Stimulated activated CD8-positive, alpha-beta memory T cell treated with anti-CD3 and anti-CD28 coated beads, Interleukin-15, amount 100 ng/mL, for 4 hours (primary cell): ENCODE data around the gene UNC5A.

Source experiments
- DNase-seq, 2 donors: peaks; one replicate each; pipeline ENCODE4 v3.0.0-alpha.2; 2020; ENCODE audit warnings: low read depth in 2 of 2

Gene UNC5A

DNA sequence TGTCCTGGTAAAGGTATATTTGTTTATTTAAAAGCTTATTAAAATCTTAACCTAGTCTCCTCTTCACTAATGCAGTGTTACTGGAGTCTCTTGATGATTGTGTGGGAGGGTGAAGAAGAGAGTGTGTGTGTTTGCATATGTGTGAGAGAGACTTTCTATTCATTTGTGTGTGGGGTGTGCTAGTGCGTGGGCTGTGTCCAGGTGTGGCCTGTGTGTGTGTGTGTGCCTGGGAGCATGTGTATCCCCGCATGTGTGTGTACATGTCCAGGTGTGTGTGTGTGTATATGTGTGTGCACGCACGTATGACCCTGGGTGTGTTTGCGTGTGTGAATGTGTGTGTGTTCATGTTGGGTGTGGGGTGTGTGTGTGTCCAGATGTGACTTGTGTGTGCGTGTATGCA lies 10.3 kb upstream of the UNC5A start:
- no peak for DNase-seq

DNA sequence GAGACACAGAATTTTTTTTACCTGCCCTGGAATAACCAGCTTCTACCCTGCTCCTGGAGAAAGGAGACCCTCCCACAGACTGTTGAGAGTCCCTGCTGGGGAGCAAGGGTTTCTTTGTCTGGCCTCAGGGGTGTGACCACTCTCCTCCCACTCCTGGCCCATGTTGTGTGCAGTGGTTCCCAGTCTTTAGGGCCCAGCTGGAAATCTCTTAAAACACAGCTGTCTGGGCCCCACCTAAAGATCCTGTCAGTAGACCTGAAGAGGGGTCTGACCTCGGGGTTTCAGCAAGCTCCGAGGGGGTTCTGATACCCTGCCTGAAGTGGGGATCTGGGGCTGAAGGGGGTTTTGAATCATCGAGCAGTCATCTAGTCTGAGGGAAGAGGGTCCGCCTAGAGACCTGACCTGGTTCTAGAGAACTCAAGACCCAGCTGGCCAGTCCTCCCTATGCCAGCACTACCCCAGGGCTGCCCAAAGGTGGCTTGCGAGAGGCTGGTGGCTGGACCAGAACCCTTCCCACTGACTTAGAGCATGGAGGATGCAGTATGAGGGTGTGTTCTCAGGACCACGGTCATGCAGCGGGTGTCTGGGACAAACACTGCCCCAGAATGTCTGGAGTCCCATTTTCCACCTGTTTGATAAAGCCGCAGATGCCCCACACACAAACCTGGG lies 8.1 kb upstream of the UNC5A start:
- no peak for DNase-seq

DNA sequence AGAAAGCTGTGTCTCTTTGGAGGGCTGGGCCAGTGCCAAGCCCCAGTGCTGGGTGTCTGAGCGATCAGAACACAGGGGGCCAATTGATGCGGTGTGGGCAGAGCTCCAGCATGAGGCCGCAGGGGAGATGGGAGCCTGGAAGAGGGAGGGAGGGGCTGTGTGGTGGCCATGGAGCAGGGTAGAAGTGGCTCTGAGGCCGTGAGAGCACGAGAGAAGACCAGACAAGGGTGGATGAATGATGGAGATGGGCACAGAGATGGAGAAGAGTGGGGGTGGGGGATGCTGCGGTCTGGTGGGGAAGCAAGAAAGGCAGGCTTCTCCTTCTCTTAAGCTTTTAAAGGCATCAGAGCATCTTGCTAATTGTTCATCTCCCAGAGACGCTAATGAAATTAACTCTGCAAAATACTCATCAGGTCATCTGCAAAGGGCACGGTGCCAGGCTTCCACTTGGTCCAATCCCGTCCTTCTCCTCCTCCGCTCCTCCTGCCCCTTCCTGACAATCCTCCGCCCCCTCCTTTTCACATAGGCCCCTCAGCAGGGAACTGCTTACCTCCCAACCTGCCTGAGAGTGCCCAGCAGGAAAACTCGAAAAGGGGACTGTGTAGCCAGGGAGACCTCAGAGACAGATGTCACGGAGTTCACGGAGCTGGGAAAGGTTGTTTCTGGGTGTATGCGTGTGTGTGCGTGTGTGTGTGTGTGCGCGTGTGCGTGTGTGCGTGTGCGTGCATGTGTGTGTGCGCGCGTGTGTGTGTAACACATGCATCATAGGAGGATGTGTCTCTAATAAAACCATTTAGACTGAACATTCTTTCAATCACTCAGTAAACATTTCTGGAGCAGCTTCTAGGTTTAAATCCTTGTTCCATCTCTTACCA lies 7.1 kb upstream of the UNC5A start:
- DNase-seq = no peak

GRCh38 chr5:176803943-176804498 lies 6.3 kb upstream of the UNC5A start:
- no peak for DNase-seq

DNA sequence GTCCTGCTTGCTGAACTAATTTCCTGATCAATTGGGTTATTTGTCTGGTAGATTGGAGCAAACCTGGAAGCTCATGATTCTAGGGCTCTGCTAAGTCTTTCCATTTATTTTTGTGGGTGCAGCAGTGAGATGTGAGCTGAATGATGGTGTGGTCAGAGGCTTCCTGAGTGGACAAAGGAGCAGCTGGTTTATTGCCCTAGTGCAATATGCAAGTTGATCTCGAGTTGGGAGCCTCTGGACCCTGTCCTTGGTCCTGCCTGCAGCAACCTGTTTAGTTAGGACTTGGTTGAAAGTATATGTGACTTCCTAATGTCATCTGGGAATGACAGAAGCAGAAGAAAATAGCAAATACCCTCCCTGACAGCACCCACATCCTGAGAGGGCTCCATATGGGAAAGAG lies 4.2 kb upstream of the UNC5A start:
- no peak for DNase-seq

DNA sequence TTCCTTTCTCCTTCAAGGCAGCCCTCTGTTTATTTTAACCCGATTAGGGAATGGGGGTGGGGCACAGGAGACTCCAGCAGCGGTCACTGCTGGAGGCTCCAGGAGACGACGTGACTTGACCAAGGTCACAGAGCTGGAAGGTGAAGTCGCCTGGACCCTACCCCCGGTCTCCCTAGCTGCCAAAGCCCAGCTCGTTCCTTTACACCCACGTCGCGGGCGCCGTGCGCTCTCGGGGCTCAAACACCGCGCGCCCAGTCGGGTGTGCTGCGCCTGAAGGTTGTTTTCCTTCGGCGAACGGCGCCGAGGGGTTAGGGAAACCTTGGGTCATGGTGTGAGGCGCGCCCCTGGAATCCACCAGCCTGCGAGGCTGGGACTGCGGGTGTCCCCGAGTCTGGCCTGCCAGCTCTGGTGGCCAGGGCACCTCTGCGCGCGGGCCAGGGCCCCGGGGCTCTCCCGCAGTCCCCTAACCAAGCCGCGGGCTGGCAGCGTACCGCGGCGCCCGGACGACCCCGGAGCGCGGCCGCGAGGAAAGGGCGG lies 747 bp upstream of the UNC5A start:
- DNase-seq = no peak

GRCh38 chr5:176810687-176811501 lies 535 bp downstream of the UNC5A start:
- DNase-seq = no peak

DNA sequence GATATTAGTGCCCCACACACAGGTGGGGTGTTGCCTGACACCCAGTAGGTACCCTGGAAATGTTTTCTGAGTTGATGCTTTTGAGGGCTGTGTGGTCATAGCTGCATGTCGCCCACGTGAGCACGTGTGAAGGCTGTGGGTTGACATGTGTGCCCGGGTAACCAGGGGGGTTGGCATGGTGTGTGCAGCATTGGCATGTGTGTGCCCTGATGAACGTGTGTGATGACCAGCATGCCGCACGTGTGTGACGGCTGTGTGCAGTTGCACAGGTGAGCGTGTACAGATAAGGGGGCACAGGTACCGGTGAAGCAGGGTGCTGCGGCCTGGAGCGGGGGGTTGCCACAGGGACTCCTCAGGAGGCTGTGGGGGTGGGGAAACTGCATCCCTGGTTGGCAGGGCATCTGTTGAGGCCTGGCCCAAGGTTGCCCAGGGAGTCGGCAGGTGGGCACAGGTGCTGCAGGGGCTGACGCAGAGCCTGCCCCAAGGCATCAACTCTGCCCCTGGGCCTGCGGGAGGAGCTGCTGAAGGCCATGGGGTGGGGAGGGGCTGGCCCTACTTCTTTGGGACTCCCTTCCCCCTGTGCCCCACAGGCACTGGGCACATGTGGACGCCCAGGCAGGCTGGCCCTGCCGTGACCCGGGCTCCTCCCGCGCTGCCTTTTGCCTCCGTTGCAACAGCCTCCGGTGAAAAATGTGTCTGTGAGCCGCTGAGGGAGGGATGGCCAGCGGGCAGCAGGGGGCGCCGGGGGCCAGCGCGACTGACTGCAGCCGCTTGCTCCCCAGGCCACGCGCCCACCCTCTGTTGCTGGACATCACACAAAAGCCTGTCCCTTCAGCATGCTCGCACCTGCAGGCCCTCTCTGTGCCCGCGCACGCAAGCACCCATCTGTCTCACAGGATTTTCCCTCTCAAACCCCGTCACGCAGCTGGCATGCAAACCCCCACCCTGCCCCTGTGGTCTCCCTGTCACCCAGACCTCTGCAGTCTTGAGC lies 2.2 kb downstream of the UNC5A start:
- DNase-seq = no peak

DNA sequence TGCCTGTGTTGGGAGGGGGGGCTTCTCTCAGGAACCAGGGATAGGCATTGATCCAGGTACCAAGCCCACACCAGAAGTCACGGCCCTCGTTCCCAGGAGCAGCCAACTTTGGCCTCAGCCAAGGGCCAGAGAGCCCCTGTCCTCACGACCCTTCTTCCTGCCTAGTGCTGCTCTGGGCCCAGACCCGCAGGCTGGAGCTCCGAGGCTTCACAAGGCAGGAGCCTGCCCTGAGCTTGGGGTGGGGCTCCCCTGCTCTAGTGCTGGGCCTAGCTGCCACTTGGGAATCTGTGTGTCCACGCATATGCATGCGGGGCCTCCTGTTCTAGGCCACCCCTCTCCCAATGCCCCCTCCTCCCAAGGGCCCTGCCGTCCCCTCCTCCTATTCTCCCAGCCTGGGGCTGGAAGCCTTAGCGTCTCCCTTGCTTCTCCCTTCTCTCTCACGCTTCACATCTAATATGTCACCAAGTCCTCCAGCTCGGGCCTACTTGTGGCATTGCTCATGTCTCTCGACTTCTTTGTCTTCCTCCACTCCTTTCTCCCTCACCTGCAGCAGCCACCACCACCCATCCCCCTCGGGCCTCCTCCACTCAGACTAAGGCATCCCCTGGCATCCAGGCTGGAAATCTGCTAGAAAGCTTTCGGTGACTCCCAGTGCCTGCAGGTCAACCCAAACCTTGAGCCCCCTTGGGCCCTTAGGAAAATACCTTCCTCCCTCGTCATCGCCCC lies 3.4 kb downstream of the UNC5A start:
- DNase-seq = no peak

DNA sequence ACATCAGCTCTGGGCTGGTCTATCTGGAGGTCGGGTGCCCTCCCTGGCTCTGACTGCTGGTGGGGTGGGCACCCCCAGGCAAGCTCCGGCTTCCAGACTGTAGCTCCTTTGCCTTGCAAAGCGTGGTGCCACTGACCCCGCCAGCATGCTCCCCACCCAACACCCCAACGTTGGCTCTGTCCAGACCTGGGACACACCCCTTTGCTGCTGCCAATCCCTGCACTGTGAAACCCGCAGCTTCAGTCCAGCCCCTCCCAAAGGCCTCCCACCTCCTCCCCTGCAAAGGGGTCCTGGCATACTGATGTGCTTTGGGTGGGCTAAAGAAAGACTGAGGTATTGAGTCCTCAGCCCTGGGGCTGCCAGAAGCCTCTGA lies 3.9 kb downstream of the UNC5A start:
- DNase-seq = no peak

- DNase-seq = no peak
Measured at GRCh38 chr5:176814836-176815438, 4.6 kb downstream of the UNC5A start.

DNA sequence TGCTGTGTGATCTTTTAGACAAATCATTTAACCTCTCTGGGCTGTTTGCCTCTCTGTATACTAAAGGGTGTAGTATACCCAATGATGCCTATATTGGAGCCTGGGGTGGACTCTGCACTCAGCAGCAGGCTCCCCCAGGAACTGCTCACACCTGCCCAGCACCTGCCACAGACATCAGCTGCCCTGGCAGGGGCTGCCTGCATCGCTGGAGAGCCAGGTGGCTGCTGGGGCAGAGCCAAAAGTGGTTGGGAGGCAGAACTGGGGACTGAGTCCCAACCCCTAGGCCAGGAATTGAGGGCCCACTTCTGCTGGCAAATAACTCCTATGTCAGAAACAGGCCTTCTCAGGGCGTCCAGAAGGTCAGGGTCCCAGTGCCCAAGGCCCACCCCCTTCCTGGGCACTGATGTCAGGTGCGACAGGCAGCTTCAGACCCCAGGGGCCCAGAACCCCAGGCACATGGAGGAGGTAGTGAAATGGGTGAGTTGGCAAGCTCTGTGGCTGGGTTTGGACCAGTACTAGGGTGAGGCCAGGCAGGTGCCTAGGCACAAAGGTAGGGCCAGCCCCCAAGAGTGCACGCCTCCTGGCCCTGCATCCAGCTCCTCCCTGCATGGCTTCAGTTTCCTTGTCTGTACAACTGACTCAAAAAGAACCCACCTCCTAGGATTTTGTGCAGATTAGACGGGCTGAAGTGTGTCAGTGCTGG lies 5.8 kb downstream of the UNC5A start:
- DNase-seq = no peak

GRCh38 chr5:176816791-176817347 lies 6.5 kb downstream of the UNC5A start:
- DNase-seq = no peak

- no peak for DNase-seq
Measured at GRCh38 chr5:176817369-176817840, 7.0 kb downstream of the UNC5A start.

DNA sequence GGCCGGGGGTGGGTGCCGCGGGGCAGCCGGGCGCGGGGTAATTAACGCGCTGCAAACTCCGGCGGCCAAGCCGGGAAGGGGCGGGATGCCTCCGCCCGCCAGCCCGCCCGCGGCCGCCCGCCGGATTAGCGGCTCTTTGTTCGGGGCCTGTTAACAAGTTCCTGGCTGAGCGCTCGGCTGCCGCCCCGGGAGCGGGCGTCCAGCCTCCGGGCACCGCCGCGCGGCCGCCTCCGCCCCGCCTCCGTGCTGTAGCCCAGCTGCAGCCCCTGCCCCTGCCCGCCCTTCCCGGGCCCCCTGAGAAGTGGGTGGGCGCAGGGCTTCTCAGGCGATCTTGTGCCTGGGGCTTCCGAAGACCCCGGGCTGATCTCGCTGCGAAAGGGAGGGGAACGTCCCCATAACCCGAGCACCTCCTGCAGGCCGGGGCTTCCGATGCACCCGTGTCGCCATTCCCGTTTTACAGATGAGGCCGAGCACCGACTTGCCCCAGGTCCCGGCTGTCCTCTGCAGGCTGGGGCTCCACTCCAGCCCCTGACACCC lies 7.5 kb downstream of the UNC5A start:
- DNase-seq = no peak

GRCh38 chr5:176818391-176819098 lies 8.2 kb downstream of the UNC5A start:
- DNase-seq = no peak

GRCh38 chr5:176819476-176819875 lies 9.1 kb downstream of the UNC5A start:
- no peak for DNase-seq

DNA sequence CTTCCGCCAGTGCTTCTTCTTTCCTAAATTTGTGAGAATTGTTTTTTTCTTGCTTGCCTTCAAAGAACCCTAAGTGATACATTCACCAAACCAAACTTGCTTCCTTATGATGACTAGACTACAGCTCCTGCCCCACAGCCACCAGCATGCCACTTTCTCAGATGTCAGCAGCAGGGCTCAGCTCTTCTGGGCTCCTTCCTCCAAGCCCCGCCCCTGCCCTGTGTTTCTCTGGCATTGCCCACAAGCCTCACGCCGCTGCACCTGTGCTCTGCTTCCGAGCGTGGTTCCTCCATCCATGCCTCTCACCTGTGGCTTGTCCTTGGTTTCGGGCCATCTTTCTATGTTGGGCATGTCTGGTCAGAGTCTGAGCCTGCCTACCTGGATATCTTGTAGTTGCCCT lies 10.6 kb downstream of the UNC5A start:
- DNase-seq = no peak
